Nephron progenitor cell (in vitro differentiated cells): ENCODE results near the gene TGFA.

Source experiments
- DNase-seq: peaks from one replicate; pipeline ENCODE4 v3.0.0; 2021
- H3K27ac Mint-ChIP-seq: 2 replicates; pipeline ENCODE4 v1.8.0; 2021; ENCODE audit warnings: mild to moderate bottlenecking, moderate library complexity, mixed read lengths
- H3K27me3 Mint-ChIP-seq: 2 replicates; pipeline ENCODE4 v1.8.0; 2021; ENCODE audit warnings: mild to moderate bottlenecking, low read depth, mixed read lengths; ENCODE audit not compliant: poor library complexity
- H3K36me3 Mint-ChIP-seq: 2 replicates; pipeline ENCODE4 v1.8.0; 2021; ENCODE audit warnings: low read depth, mixed read lengths
- H3K4me1 Mint-ChIP-seq: 2 replicates; pipeline ENCODE4 v1.8.0; 2021; ENCODE audit warnings: mixed read lengths
- H3K4me3 Mint-ChIP-seq: 2 replicates; pipeline ENCODE4 v1.8.0; 2021; ENCODE audit warnings: mild to moderate bottlenecking, moderate library complexity, mixed read lengths
- H3K9me3 Mint-ChIP-seq: 2 replicates; pipeline ENCODE4 v1.8.0; 2021; ENCODE audit warnings: mild to moderate bottlenecking, moderate library complexity, mixed read lengths
- CTCF ChIP-seq: fragments of 200-600 bp; sonication (generic); IDR thresholded peaks from 2 replicates; pipeline ENCODE4 v1.5.0; 2021; ENCODE audit warnings: antibody characterized with exemption

The TGFA gene

GRCh38 chr2:70580352-70580751 is 26.7 kb upstream of the TGFA start:
- DNase-seq = no peak
- Mint-ChIP-seq H3K27me3 (no peaks in the 10 kb centered on the region), H3K36me3 (no peaks in the 10 kb centered on the region), H3K4me1 (peaks cover 42% of the 10 kb centered on the region), H3K4me3 (no peak overlapping the region), H3K9me3 (peaks cover 7% of the 10 kb centered on the region), H3K27ac (peak overlapping the region; percentile 80)
- no peak for TF ChIP-seq CTCF

DNA sequence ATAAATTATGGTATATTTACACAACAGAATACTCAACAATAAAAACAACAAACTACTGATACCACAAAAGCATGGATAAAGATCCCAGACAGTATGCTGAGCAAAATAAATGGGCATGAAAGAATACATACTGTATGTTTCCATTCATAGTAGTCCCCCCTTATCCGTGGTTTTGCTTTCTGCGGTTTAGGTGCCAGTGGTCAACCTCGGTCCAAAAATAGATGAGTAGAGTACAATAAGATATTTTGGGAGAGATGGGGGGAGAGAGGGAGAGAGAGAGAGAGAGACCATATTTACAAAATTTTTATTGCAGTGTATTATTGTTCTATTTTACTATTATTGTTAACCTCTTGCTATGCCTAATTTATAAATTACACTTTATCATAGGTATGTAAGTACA is 21.0 kb upstream of the TGFA start:
- peaks cover 18% of the 10 kb centered on the region for H3K9me3 Mint-ChIP-seq

GRCh38 chr2:70574109-70574508 is 20.5 kb upstream of the TGFA start:
- H3K36me3 Mint-ChIP-seq = no peaks in the 10 kb centered on the region
- peaks cover 3% of the 10 kb centered on the region for H3K27me3 Mint-ChIP-seq
- peaks cover 20% of the 10 kb centered on the region for H3K4me1 Mint-ChIP-seq
- TF ChIP-seq CTCF = no peak
- DNase-seq = no peak
- H3K4me3 Mint-ChIP-seq = no peak overlapping the region
- no peak overlapping the region for H3K27ac Mint-ChIP-seq
- peaks cover 18% of the 10 kb centered on the region for H3K9me3 Mint-ChIP-seq

More for the DNA sequence above, 21.0 kb upstream of the TGFA start:
- Mint-ChIP-seq H3K4me1 (peaks cover 21% of the 10 kb centered on the region), H3K36me3 (no peaks in the 10 kb centered on the region), H3K27me3 (peaks cover 3% of the 10 kb centered on the region), H3K27ac (no peak overlapping the region), H3K4me3 (no peak overlapping the region)
- no peak for DNase-seq
- TF ChIP-seq CTCF = no peak

DNA sequence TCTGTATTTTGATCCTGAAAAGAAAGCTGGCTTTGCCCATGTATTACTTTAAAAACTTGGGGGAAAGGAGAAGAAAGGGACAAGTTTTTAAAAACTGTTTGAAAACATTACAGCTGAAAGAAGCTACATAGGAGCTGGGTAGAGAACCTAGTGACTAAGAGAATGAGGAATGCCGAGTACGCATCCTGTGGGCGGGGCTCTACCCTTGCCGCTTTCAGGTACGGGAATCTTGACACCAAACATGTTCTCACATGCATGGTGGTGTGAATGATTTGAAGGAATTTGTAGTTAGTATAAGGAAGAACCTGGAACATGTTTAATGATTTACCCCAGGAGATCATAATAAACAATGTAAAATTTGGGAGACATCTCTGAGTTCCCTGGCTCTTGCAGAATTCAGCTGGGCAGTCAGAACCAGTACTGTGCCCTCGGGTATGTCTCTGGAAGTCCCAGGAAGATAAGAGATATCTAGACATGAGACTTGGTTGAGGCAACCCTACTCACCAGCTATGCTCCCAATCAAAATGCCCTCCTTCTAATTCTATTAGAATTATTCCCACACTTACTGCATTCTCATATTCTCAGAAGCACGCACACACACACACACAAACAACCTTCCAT is 16.5 kb upstream of the TGFA start:
- Mint-ChIP-seq H3K27ac (no peak overlapping the region), H3K27me3 (peaks cover 7% of the 10 kb centered on the region), H3K4me3 (no peak overlapping the region), H3K9me3 (peaks cover 12% of the 10 kb centered on the region), H3K4me1 (peaks cover 18% of the 10 kb centered on the region), H3K36me3 (no peaks in the 10 kb centered on the region)
- no peak for TF ChIP-seq CTCF
- DNase-seq = no peak

- no peak overlapping the region for H3K4me3 Mint-ChIP-seq
Measured at GRCh38 chr2:70569559-70569958, 15.9 kb upstream of the TGFA start.

More at GRCh38 chr2:70569559-70569958, 15.9 kb upstream of the TGFA start:
- Mint-ChIP-seq H3K27ac (no peak overlapping the region), H3K9me3 (peaks cover 6% of the 10 kb centered on the region), H3K4me1 (peaks cover 24% of the 10 kb centered on the region), H3K36me3 (no peaks in the 10 kb centered on the region), H3K27me3 (peaks cover 7% of the 10 kb centered on the region)
- no peak for DNase-seq
- no peak for TF ChIP-seq CTCF
